Cardiac muscle cell (in vitro differentiated cells and primary cell): ENCODE data around the gene MAN2A2. TPM values are rescaled to one million over a fixed set of nuclear protein-coding genes. Genes with fewer than 3 reads are reported as not detected.

ENCODE experiments used
- DNase-seq, 2 donors: peaks; one replicate each; pipeline versions ENCODE4 v3.0.0 to v3.0.0-alpha.2; 2010 to 2017; ENCODE audit warnings: low read depth in 1 of 2, low spot score in 1 of 2
- H3K27ac ChIP-seq: fragments of 200-600 bp; sonication (generic); 2 replicates; pipeline ENCODE4 v1.5.1; 2016
- H3K27me3 ChIP-seq: fragments of 200-600 bp; sonication (generic); 2 replicates; pipeline ENCODE4 v1.6.0; 2016; ENCODE audit warnings: control low read depth
- H3K36me3 ChIP-seq: fragments of 200-600 bp; sonication (generic); 2 replicates; pipeline ENCODE4 v1.5.1; 2016; ENCODE audit warnings: control low read depth
- H3K4me1 ChIP-seq: fragments of 200-600 bp; sonication (generic); 2 replicates; pipeline ENCODE4 v1.8.1; 2017; ENCODE audit warnings: low read depth, mild to moderate bottlenecking, mixed run types
- H3K4me3 ChIP-seq: fragments of 200-600 bp; sonication (generic); 2 replicates; pipeline ENCODE4 v1.5.1; 2016; ENCODE audit warnings: mild to moderate bottlenecking
- H3K9me3 ChIP-seq: fragments of 200-600 bp; sonication (generic); 2 replicates; pipeline ENCODE4 v1.5.1; 2017; ENCODE audit warnings: low read depth, mild to moderate bottlenecking, control low read depth
- CTCF ChIP-seq: IDR thresholded peaks from 2 replicates; pipeline ENCODE4 v1.5.1; 2012; ENCODE audit warnings: low read depth, mild to moderate bottlenecking, low read length
- polyA plus RNA-seq: library from polyadenylated mRNA; unstranded; fragments of >200 nt; fragmentation: Nextera tagmentation; extraction: Ambion mirVana; gene quantifications from 2 replicates; pipeline ENCODE4 v1.2.1, GENCODE V29; 2016
- total RNA-seq: library from RNA; depleted of rRNA; stranded (reverse); fragments of >200 nt; gene quantifications from 2 replicates; pipeline ENCODE4 v1.2.3, GENCODE V29; 2016

MAN2A2 gene
- total and polyA plus RNA-seq, 2 experiments from 2014 or later = 53.0 to 54.3 TPM

GRCh38 chr15:90967206-90967605, 64.1 kb downstream of the MAN2A2 start:
- no peak for TF ChIP-seq CTCF
- Histone ChIP-seq H3K4me3 (no peak overlapping the region), H3K27ac (no peak overlapping the region), H3K36me3 (peaks cover 43% of the 10 kb centered on the region), H3K4me1 (no peaks in the 10 kb centered on the region), H3K9me3 (no peaks in the 10 kb centered on the region), H3K27me3 (no peaks in the 10 kb centered on the region)
- no peak for DNase-seq

GRCh38 chr15:90968434-90968833, 65.3 kb downstream of the MAN2A2 start:
- H3K36me3 ChIP-seq = peaks cover 39% of the 10 kb centered on the region

GRCh38 chr15:90970274-90970673, 67.2 kb downstream of the MAN2A2 start:
- peaks cover 50% of the 10 kb centered on the region for H3K36me3 ChIP-seq
- no peaks in the 10 kb centered on the region for H3K9me3 ChIP-seq
- no peak overlapping the region for H3K4me3 ChIP-seq
- no peaks in the 10 kb centered on the region for H3K27me3 ChIP-seq
- DNase-seq = no peak
- TF ChIP-seq CTCF = no peak
- no peaks in the 10 kb centered on the region for H3K4me1 ChIP-seq
- no peak overlapping the region for H3K27ac ChIP-seq

More at GRCh38 chr15:90968434-90968833, 65.3 kb downstream of the MAN2A2 start:
- Histone ChIP-seq H3K27me3 (no peaks in the 10 kb centered on the region), H3K4me1 (no peaks in the 10 kb centered on the region), H3K9me3 (no peaks in the 10 kb centered on the region), H3K4me3 (no peak overlapping the region), H3K27ac (no peak overlapping the region)
- no peak for TF ChIP-seq CTCF
- no peak for DNase-seq

- H3K27ac ChIP-seq = no peak overlapping the region
- no peaks in the 10 kb centered on the region for H3K27me3 ChIP-seq
- TF ChIP-seq CTCF = no peak
- no peaks in the 10 kb centered on the region for H3K9me3 ChIP-seq
- no peaks in the 10 kb centered on the region for H3K4me1 ChIP-seq
- H3K36me3 ChIP-seq = peaks cover 49% of the 10 kb centered on the region
- no peak overlapping the region for H3K4me3 ChIP-seq
- DNase-seq = no peak
Measured at GRCh38 chr15:90972133-90972532, 69.0 kb downstream of the MAN2A2 start.

Other genes with a start within 250 kb of the MAN2A2 start
- 4.2 and 6.3 TPM in 2 replicates for gene BLM, start 186.0 kb upstream of the MAN2A2 start, total RNA-seq
- 2.6 and 3.2 TPM in 2 replicates for gene BLM, start 186.0 kb upstream of the MAN2A2 start, polyA plus RNA-seq
- 66.3 and 79.6 TPM in 2 replicates for gene FURIN, start 34.7 kb upstream of the MAN2A2 start, total RNA-seq
- gene FURIN, start 34.7 kb upstream of the MAN2A2 start, polyA plus RNA-seq = 57.7 and 69.3 TPM in 2 replicates
- gene FES, start 18.8 kb upstream of the MAN2A2 start, total RNA-seq = 13.3 and 19.8 TPM in 2 replicates
- 5.4 and 12.7 TPM in 2 replicates for gene FES, start 18.8 kb upstream of the MAN2A2 start, polyA plus RNA-seq
- gene HDDC3, start 29.2 kb downstream of the MAN2A2 start, total RNA-seq = 31.2 and 32.5 TPM in 2 replicates
- 22.5 and 24.9 TPM in 2 replicates for gene HDDC3, start 29.2 kb downstream of the MAN2A2 start, polyA plus RNA-seq
- gene UNC45A, start 32.0 kb downstream of the MAN2A2 start, total RNA-seq = 61.8 and 68.2 TPM in 2 replicates
- gene UNC45A, start 32.0 kb downstream of the MAN2A2 start, polyA plus RNA-seq = 52.5 and 61.1 TPM in 2 replicates
- 18.6 and 43.0 TPM in 2 replicates for gene RCCD1, start 51.6 kb downstream of the MAN2A2 start, total RNA-seq
- 32.8 and 50.6 TPM in 2 replicates for gene RCCD1, start 51.6 kb downstream of the MAN2A2 start, polyA plus RNA-seq
- 25.5 and 209 TPM in 2 replicates for gene PRC1, start 91.2 kb downstream of the MAN2A2 start, total RNA-seq
- gene PRC1, start 91.2 kb downstream of the MAN2A2 start, polyA plus RNA-seq = 20.1 and 131 TPM in 2 replicates
- gene VPS33B, start 119.3 kb downstream of the MAN2A2 start, total RNA-seq = 5.2 and 18.7 TPM in 2 replicates
- 13.3 and 17.2 TPM in 2 replicates for gene VPS33B, start 119.3 kb downstream of the MAN2A2 start, polyA plus RNA-seq
- 0.03 TPM in 1 of 2 replicates, not detected in the other for gene SV2B, start 197.0 kb downstream of the MAN2A2 start, total RNA-seq
- gene SV2B, start 197.0 kb downstream of the MAN2A2 start, polyA plus RNA-seq = 0.32 TPM in 1 of 2 replicates, not detected in the other